ENCODE results near the gene LRCH4. TPM values are rescaled to one million over a fixed set of nuclear protein-coding genes. Genes with fewer than 3 reads are reported as not detected.

LRCH4 gene
- total and polyA plus RNA-seq, 2 of the 13 experiments (the other 11 are each of a cell fraction or from before 2014, with no cell fraction given), result 7.0 to 9.3 TPM

GRCh38 chr7:100544967-100545359 is 41.0 kb downstream of the LRCH4 start (continued):
- TF ChIP-seq ZNF407 (CRISPR knock-in tag; IDR thresholded peaks at IDR 0.05; ENCODE audit: not compliant biosample characterization) (no peak), ZNF569 (CRISPR knock-in tag; IDR thresholded peaks at IDR 0.05; ENCODE audit: borderline replicate concordance) (no peak), SOX13 (IDR thresholded peaks at IDR 0.05) (no peak), SOX13 (CRISPR knock-in tag; conservative IDR thresholded peaks at IDR 0.05 in 1 of 2, IDR thresholded peaks at IDR 0.05 in 1 of 2) (peak in 1 of 2 experiments; percentile 79; a peak in 2 of 4 replicates), PCBP2 (optimal IDR thresholded peaks at IDR 0.05; ENCODE audit: low read depth, low read length, poor library complexity, severe bottlenecking) (no peak), ZNF619 (CRISPR knock-in tag; IDR thresholded peaks at IDR 0.05) (no peak), ZFP90 (CRISPR knock-in tag; IDR thresholded peaks at IDR 0.05; ENCODE audit: borderline replicate concordance) (no peak), RERE (CRISPR knock-in tag; IDR thresholded peaks at IDR 0.05; ENCODE audit: low read depth) (no peak), THRA (CRISPR knock-in tag; IDR thresholded peaks at IDR 0.05; ENCODE audit: borderline replicate concordance) (0 out of 2 replicates have a peak, but pooled peaks have one; percentile 13), MYPOP (CRISPR knock-in tag; IDR thresholded peaks at IDR 0.05) (0 out of 2 replicates have a peak, but pooled peaks have one; percentile 21), TARDBP (CRISPR knock-in tag; IDR thresholded peaks at IDR 0.05) (0 out of 2 replicates have a peak, but pooled peaks have one; percentile 37), TGIF2 (CRISPR knock-in tag; IDR thresholded peaks at IDR 0.05) (0 out of 2 replicates have a peak, but pooled peaks have one; percentile 24)

All from HepG2 (cell line).